Fibroblast of gingiva (primary cell): ENCODE data around the gene NUP210.

Experiments
- DNase-seq: peaks from one replicate; pipeline ENCODE4 v3.0.0-alpha.2; 2011; ENCODE audit warnings: low read depth

The NUP210 gene

GRCh38 chr3:13319564-13320220 is 100.4 kb downstream of the NUP210 start:
- no peak for DNase-seq

DNA sequence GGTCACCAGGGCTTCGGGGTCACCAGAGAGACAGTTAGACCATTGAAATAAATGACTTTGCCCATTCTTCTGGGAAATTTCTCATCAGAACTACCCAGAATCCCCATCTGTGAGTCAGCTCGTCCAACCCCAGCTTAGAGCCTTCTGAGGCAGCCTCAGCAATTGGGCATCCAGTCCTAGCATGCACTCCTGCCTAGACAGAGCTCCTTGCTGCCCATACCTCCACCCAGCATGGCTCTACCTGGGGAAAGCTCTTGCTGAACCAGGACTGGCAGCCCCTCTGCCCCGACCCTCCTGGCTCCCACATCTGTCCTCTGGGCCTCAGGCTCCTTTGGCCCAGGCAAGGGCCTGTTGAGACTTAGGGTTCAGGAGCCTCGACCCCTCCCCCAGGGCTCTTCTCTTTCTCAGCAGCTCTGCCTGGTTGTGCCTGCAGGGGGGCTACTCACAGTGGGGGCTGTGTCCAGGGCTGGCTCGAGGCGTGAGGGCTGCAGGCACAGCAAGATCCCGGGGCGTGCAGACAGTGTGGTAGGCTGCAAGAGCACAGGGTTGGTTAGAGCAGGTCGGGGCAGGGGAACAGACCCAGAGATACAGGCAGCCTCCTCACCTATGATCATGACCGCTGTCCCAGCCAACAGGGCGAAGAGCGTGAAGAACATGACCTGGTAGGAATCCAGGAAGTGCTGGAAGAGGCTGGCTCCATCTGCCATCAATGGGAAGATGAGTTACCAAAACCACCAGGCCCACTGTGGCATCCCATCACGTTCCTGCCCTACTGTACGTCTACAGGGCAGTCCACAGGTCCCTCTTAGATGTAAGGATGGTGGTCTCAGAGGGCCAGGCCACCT is 101.3 kb downstream of the NUP210 start:
- no peak for DNase-seq

- no peak for DNase-seq
Measured at GRCh38 chr3:13317596-13318320, 102.4 kb downstream of the NUP210 start.

DNA sequence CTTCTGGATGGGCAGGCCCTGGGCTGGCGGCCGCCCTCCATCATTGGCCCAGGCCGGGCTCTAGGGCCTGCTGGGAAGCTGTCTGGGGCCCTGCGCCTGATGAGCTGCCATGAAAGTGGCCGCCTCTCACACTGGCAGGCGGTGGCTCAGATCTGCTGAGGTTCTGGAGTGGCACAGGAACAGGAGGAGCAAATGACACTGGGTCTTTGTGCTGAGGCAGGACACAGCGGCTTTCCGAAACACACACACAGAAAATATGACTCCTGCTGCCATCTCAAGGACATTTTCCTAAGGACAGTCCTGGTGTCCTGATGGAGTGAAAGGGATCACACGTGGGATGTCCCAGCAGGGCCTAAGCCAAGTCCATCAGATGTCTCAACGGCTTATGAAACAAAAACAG is 103.5 kb downstream of the NUP210 start:
- no peak for DNase-seq

GRCh38 chr3:13314877-13315276 is 105.2 kb downstream of the NUP210 start:
- DNase-seq: no peak

DNA sequence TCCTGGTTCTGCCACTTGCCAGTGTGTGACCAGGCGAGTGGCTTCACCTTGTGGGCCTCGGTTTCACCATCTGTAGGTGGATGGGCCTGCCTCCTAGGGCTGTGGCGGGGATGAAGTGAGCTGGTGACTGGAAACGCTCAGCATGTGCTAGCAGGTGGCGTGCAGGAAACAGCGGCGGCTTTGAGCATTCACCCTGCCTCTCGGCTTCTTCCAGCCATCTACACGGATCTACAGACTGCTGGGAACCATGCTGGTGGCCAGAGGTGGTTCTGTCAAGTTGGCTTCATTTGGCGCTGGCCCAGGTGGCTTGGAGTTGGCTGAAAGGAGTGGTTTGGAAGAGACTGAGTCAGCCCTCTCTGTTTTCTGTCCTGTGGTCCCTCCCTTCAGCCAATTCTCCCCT is 106.3 kb downstream of the NUP210 start:
- DNase-seq: no peak

DNA sequence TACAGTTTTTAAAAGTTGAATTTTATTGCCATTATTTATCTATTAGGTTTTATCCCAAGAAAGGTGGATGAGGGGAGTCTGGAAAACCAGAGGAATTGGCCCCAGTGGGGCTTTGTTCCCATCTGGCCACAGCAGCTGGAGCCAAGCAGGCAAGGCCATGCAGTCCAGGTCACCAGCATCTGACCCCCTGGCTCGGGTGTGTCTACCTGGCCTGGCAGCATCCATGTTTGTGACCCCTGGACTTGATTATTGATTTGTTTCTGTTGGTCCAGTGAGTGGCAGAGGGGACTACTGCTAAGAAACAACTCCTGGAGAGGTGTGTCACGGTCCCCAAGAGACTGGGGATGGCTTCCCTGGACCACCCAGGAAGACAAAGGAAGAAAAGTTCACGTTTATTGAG is 111.1 kb downstream of the NUP210 start:
- no peak for DNase-seq

DNA sequence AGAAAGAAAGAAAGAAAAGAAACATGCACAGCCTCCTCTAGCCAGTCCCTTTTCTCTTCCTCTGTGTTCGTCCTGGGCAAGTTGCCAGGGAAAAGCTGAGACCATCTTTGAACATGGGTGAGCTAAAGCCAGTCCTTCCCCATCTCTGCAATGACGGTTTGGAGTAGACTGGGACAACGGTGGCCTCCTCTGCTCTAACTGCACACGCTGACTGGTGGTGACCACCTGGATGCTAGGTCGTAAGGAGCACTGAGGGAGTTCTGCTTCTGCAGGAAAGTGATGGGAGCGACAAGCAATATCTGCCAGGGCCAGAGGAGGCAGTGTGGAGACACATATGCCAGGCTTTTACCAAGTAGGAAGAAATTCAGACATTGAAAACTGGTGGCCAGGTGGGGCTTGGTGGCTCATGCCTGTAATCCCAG is 111.7 kb downstream of the NUP210 start:
- DNase-seq: no peak

GRCh38 chr3:13307041-13307440 is 113.1 kb downstream of the NUP210 start:
- no peak for DNase-seq

DNA sequence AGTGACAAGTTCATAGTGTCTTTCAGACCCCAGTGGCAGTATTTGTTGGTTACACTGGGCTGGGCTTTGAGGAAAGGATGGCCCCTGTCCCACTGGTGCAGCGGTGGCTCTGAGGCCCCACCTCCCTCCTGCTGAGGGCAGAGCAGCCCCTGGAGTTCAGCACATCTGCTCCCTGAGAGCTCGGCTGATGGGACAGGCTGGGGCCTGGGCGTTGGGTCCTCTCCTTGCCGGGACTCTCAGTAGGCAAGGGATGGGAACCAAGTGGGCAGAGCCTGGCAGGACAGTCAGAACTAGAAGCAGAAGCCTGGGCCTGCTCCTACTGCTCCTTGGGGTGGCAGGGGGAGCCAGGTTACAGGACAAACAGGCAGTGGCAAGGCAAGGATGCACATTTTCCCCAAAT is 114.5 kb downstream of the NUP210 start:
- no peak for DNase-seq

DNA sequence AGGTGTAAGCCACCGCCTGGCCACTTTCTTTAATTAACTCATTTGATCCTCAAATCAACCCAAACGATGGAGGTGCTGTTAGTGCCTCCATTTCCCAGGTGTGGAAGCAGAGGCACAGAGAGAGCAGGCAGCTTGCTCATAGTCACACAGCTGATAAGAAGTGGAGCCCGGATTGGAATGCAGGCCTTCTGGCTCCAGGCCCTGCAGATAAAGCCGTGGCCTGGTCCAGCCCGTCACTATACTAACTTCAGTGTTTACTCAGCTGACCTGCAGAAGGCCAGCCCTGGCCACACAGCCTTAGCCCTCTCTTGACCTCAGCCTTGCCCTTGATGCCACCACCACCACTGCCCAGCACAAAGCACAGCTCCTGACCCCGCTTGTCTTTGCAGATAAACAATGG is 116.7 kb downstream of the NUP210 start:
- no peak for DNase-seq

- no peak for DNase-seq
Measured at GRCh38 chr3:13301286-13301987, 118.7 kb downstream of the NUP210 start.

- no peak for DNase-seq
Measured at GRCh38 chr3:13300546-13301285, 119.4 kb downstream of the NUP210 start.

DNA sequence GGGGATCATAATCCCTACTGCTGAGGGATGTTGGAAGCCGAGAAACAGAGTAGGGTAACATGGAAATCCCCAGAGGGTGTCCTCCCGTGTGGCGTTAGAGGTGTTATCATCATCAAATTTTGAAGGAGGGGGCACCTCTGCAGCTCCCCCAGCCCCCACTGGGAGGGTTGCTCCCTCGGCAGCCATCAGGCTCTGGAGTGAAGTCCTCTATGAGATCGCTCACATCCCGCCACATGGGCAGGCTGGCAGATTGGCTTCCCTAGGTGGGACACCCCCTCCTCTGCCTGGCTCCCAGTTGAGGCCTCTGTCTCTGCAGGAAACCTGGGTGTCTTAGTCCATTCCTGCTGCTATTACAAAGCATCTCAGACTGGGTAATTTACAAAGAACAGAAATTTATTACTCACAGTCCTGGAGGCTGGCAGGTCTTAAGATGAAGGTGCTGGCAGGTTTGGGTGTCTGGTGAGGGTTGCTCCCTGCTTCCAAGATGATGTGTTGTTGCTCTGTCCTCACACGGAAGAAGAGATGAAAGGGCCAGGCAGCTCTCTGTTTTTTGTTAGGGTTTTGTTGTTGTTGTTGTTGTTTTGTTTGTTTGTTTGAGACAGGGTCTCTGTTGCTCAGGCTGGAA is 120.5 kb downstream of the NUP210 start:
- no peak for DNase-seq

- no peak for DNase-seq
Measured at GRCh38 chr3:13296662-13297061, 123.5 kb downstream of the NUP210 start.

DNA sequence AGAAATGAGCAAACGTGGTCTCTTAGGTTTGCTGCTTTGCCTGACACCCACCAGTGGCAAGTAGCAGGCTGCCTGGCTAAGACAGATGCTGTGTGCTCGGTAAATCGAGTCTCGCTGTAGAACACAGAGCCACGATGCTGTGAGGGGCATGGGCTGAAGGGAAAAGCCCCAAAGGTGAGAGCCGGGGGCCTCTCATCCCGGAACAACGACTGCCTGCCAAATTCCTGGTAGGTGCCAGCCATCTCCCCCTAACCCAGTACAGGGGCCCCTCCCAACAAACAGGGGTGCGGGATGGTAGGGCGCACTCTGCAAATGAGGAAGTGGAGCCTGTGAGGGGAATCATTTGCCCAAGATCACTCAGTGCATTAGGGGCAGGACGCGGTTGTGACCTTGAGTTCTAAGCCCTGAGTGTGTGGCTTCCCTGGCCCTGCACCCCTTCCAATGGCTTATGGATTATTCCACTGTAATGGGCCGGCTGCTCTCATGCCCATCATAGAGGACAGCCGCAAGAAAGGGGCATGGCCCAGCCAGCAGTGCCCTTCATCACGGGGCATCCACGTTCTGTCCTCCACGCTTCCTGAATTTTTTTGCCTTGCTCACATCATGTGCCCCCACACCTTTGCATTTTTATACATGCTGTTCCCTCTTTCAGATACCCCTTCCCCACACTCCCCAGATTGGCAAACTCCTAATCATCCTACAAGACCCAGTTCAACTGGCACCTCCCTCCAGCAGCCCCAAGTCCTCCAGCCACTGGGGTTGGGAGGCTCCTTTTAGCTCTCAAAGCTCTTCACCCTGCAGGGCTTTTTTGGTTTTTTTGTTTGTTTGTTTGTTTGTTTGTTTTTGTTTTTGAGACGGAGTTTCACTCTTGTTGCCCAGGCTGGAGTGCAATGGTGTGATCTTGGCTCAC is 125.4 kb downstream of the NUP210 start:
- DNase-seq: no peak

DNA sequence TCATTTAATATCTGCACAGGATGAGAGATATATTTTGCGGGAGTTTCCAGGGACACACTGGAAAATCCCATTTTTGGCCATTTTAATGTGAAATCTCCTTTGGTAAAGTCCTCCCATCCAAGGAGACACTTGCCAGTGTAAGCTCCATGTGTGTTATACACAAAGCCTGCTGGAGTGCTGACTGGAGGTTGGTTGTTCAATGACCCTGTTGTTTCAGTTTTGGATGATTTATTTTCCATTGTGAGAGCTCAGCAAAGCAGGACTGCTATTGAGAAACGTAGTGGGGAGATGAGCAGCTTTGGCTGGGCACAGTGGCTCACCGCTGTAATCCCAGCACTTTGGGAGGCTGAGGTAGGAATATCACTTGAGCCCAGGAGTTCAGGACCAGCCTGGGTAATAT is 127.7 kb downstream of the NUP210 start:
- DNase-seq: no peak

GRCh38 chr3:13290941-13291340 is 129.2 kb downstream of the NUP210 start:
- no peak for DNase-seq

GRCh38 chr3:13289771-13290285 is 130.3 kb downstream of the NUP210 start:
- DNase-seq: no peak
